ENCODE results near the gene FBH1.
A peak's percentile ranks its signal among the peaks of the same experiment; 100 is the strongest.
"Not testable (repeated sequence)": the region's sequence is repeated elsewhere in the genome, so short reads cannot be mapped to it uniquely, and the experiment has no call there.

The FBH1 gene

GRCh38 chr10:5902511-5903274 lies 12.7 kb downstream of the FBH1 start:
- ChIA-PET CTCF (interaction anchor here (1.1 to 2.2 kb wide), 3 partner anchors 12 to 184 kb away, joined by 3 to 9 read pairs (median 3); no protein-coding TSS in a partner anchor), POLR2A (interaction anchor here (2.1 kb wide), 1 partner anchor 13 kb away, joined by 10 read pairs; the partner anchor contains the start of genes ANKRD16 and FBH1)
- TF ChIP-seq CTCF (IDR thresholded peaks at IDR 0.05; ENCODE audit: control extremely low read depth, extremely low read depth, low read depth, missing control alignments), result no peak
- no peak for DNase-seq (ENCODE audit: extremely low spot score)

DNA sequence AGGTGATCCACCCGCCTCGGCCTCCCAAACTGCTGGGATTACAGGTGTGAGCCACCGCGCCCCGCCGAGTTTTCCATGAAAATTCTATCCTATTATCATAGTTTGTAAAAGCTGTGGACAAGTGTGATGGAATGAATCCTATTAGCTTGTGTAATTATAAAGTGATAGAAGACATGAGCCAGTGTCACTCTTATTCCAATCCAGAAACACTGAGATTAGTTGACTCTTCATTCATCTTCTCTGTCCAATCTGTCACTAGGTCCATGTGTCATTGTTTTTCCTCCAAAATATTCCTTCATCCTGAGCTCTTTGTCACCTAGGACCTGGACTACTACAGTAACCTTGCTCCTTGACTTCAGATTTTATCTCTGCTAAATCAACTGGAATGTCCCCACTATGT lies 13.5 kb downstream of the FBH1 start:
- ChIA-PET POLR2A (interaction anchor here (2.1 kb wide), 1 partner anchor 14 kb away, joined by 10 read pairs; the partner anchor contains the start of genes ANKRD16 and FBH1), CTCF (interaction anchor here (1.1 to 2.2 kb wide), 3 partner anchors 9 to 22 kb away, joined by 3 to 9 read pairs (median 6); no protein-coding TSS in a partner anchor)
- TF ChIP-seq CTCF (IDR thresholded peaks at IDR 0.05; ENCODE audit: control extremely low read depth, extremely low read depth, low read depth, missing control alignments), result no peak
- DNase-seq (ENCODE audit: extremely low spot score), result no peak

DNA sequence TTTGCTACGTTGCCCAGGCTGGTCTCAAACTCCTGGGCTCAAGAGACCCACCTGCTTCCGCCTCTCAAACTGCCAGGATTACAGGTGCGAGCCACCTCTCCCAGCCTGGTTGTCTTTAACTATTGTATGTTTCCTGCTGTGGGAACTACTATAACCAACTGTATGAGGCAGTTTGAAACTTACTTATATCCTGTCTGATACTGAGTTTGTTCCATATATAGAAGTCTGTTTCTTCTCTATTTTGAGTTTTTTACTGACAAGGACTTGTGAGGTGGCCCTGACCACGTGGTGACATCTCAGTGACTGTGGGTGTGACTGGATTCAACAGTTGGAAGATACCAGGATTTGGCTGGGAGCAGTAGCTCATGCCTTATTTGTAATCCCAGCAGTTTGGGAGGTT lies 14.2 kb downstream of the FBH1 start:
- DNase-seq (ENCODE audit: extremely low spot score), result peak; percentile 71
- no peak for TF ChIP-seq CTCF (IDR thresholded peaks at IDR 0.05; ENCODE audit: control extremely low read depth, extremely low read depth, low read depth, missing control alignments)
- CTCF ChIA-PET, result interaction anchor here (1.1 to 2.2 kb wide), 3 partner anchors 10 to 22 kb away, joined by 3 to 9 read pairs (median 6); no protein-coding TSS in a partner anchor
- POLR2A ChIA-PET, result interaction anchor here (2.1 kb wide), 1 partner anchor 14 kb away, joined by 10 read pairs; the partner anchor contains the start of genes ANKRD16 and FBH1

DNA sequence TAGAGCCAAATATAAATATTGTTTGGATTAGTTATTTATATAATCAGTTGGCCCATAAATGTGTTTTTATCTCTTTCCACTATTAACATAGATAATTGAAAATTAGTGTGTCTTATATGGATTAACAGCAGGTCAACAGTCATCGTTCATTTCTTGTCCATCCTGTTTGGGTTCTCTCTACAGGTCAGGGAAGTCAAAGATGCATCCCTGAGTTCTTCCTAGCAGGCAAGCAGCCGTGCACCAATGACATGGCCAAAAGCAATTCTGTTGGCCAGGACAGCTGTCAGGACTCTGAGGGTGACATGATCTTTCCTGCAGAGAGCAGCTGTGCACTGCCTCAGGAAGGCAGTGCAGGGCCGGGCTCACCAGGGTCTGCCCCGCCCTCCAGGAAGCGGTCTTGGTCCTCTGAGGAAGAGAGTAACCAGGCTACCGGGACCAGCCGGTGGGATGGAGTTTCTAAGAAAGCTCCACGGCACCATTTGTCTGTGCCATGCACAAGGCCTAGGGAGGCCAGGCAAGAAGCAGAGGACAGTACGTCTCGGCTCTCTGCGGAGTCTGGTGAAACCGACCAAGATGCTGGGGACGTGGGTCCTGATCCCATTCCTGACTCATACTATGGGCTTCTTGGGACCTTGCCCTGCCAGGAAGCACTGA lies 15.9 kb downstream of the FBH1 start:
- ChIA-PET POLR2A (no interaction called here), CTCF (interaction anchor here (0.6 to 0.9 kb wide), 2 partner anchors 9 to 227 kb away, joined by 3 to 4 read pairs; no protein-coding TSS in a partner anchor)
- TF ChIP-seq CTCF (IDR thresholded peaks at IDR 0.05; ENCODE audit: control extremely low read depth, extremely low read depth, low read depth, missing control alignments), result no peak
- DNase-seq (ENCODE audit: extremely low spot score), result no peak

DNA sequence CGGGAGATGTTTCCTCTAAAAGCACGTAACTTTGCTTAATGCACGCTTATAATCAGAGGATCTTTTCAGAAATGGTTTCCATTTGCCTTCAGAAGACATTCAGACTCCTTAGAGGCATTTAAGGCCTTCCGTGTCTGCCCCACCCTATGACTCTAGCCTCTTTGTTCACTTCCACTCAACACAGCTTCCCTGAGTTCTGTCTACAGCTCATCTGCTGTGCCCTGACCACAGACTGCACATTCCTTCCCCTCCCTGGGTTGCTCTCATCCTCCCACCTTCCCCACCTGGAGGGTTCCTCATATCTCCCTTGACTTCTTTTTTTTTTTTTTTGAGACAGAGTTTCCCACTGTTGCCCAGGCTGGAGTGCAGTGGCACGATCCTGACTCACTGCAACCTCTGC lies 16.6 kb downstream of the FBH1 start:
- CTCF ChIA-PET, result interaction anchor here (0.6 to 0.9 kb wide), 2 partner anchors 9 to 227 kb away, joined by 3 to 4 read pairs; no protein-coding TSS in a partner anchor

GRCh38 chr10:5908676-5909075 lies 18.6 kb downstream of the FBH1 start:
- POLR2A ChIA-PET, result interaction anchor here (0.6 kb wide), 1 partner anchor 130 kb away, joined by 6 read pairs; no protein-coding TSS in a partner anchor
- DNase-seq (ENCODE audit: extremely low spot score), result not testable (repeated sequence)
- CTCF ChIA-PET, result interaction anchor here (1.5 kb wide), 1 partner anchor 14 kb away, joined by 6 read pairs; no protein-coding TSS in a partner anchor

More for the DNA sequence above, 16.6 kb downstream of the FBH1 start:
- no peak for TF ChIP-seq CTCF (IDR thresholded peaks at IDR 0.05; ENCODE audit: control extremely low read depth, extremely low read depth, low read depth, missing control alignments)
- no peak for DNase-seq (ENCODE audit: extremely low spot score)
- POLR2A ChIA-PET, result no interaction called here
